Measurements from ENCODE around the gene ZDHHC19. TPM values are rescaled to one million over a fixed set of nuclear protein-coding genes. Genes with fewer than 3 reads are reported as not detected.

ZDHHC19 gene
- total and polyA plus RNA-seq, 2 experiments from 2014 or later = 1.3 to 15.7 TPM

GRCh38 chr3:196149375-196149774, 61.8 kb downstream of the ZDHHC19 start:
- no peaks in the 10 kb centered on the region for H3K9me2 ChIP-seq (ENCODE audit: insufficient read depth)
- no peak for TF ChIP-seq STAT1 (IDR thresholded peaks at IDR 0.05; ENCODE audit: unreplicated experiment)
- no peak for TF ChIP-seq JUNB (IDR thresholded peaks at IDR 0.05; ENCODE audit: unreplicated experiment)
- no peak for TF ChIP-seq POLR2AphosphoS5 (IDR thresholded peaks at IDR 0.05; ENCODE audit: low read depth)
- no peak for TF ChIP-seq ZNF114 (CRISPR knock-in tag; IDR thresholded peaks at IDR 0.05)
- no peak for TF ChIP-seq CREB1 (CRISPR knock-in tag; IDR thresholded peaks at IDR 0.05; ENCODE audit: low read depth)
- TF ChIP-seq, protein P1, sequence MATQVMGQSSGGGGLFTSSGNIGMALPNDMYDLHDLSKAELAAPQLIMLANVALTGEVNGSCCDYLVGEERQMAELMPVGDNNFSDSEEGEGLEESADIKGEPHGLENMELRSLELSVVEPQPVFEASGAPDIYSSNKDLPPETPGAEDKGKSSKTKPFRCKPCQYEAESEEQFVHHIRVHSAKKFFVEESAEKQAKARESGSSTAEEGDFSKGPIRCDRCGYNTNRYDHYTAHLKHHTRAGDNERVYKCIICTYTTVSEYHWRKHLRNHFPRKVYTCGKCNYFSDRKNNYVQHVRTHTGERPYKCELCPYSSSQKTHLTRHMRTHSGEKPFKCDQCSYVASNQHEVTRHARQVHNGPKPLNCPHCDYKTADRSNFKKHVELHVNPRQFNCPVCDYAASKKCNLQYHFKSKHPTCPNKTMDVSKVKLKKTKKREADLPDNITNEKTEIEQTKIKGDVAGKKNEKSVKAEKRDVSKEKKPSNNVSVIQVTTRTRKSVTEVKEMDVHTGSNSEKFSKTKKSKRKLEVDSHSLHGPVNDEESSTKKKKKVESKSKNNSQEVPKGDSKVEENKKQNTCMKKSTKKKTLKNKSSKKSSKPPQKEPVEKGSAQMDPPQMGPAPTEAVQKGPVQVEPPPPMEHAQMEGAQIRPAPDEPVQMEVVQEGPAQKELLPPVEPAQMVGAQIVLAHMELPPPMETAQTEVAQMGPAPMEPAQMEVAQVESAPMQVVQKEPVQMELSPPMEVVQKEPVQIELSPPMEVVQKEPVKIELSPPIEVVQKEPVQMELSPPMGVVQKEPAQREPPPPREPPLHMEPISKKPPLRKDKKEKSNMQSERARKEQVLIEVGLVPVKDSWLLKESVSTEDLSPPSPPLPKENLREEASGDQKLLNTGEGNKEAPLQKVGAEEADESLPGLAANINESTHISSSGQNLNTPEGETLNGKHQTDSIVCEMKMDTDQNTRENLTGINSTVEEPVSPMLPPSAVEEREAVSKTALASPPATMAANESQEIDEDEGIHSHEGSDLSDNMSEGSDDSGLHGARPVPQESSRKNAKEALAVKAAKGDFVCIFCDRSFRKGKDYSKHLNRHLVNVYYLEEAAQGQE (IDR thresholded peaks at IDR 0.05; ENCODE audit: unreplicated experiment) = no peak
- no peak for TF ChIP-seq ETS1 (IDR thresholded peaks at IDR 0.05)
- no peak for TF ChIP-seq EZH2phosphoT487 (IDR thresholded peaks at IDR 0.05; ENCODE audit: unreplicated experiment)
- TF ChIP-seq, protein P2, sequence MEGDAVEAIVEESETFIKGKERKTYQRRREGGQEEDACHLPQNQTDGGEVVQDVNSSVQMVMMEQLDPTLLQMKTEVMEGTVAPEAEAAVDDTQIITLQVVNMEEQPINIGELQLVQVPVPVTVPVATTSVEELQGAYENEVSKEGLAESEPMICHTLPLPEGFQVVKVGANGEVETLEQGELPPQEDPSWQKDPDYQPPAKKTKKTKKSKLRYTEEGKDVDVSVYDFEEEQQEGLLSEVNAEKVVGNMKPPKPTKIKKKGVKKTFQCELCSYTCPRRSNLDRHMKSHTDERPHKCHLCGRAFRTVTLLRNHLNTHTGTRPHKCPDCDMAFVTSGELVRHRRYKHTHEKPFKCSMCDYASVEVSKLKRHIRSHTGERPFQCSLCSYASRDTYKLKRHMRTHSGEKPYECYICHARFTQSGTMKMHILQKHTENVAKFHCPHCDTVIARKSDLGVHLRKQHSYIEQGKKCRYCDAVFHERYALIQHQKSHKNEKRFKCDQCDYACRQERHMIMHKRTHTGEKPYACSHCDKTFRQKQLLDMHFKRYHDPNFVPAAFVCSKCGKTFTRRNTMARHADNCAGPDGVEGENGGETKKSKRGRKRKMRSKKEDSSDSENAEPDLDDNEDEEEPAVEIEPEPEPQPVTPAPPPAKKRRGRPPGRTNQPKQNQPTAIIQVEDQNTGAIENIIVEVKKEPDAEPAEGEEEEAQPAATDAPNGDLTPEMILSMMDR (conservative IDR thresholded peaks at IDR 0.05; ENCODE audit: low read depth in 2 of 2) = no peak
- Mint-ChIP-seq H3K4me3 (no peak overlapping the region), H3K4me1 (peaks cover 12% of the 10 kb centered on the region), H3K27me3 (ENCODE audit: insufficient read depth, low read depth, poor library complexity) (peaks cover 3% of the 10 kb centered on the region), H3K9me3 (peaks cover 37% of the 10 kb centered on the region), H3K27ac (no peak overlapping the region), H3K36me3 (ENCODE audit: low read depth) (peaks cover 3% of the 10 kb centered on the region; the same call in 2 of the 3 replicates)
- H3K27me3 ChIP-seq (ENCODE audit: insufficient read depth) = no peaks in the 10 kb centered on the region
- no peak for DNase-seq (ENCODE audit: low spot score)
- H3K4me3 ChIP-seq = no peak overlapping the region
- no peak overlapping the region for H2AFZ ChIP-seq
- no peaks in the 10 kb centered on the region for H4K20me1 ChIP-seq (replicated peaks; ENCODE audit: insufficient read depth)
- ATAC-seq = no peak
- H3K79me2 ChIP-seq (replicated peaks; ENCODE audit: insufficient read depth) = no peaks in the 10 kb centered on the region
- no peaks in the 10 kb centered on the region for H3F3A ChIP-seq (replicated peaks; ENCODE audit: low read depth)
- peaks cover 16% of the 10 kb centered on the region for H3K4me1 ChIP-seq (ENCODE audit: insufficient read depth)
- H3K27ac ChIP-seq (ENCODE audit: low read depth) = no peak overlapping the region
- no peaks in the 10 kb centered on the region for H3K36me3 ChIP-seq (ENCODE audit: insufficient read depth)
- H3K4me2 ChIP-seq = no peak overlapping the region

Small RNA genes lying within 50 kb of the gene (small RNA-seq; reads per million reads assigned to genes)
- not detected for gene RF00019 (ENCODE audit: low replicate concordance)

Other genes starting within 250 kb of the ZDHHC19 start
- 179 and 187 TPM in 2 replicates for gene TFRC, start 129.3 kb downstream of the ZDHHC19 start, total RNA-seq (2014; rRNA removed; shearing (Covaris generic))
- gene TFRC, start 129.3 kb downstream of the ZDHHC19 start, polyA plus RNA-seq (2016; fragmentation: Nextera tagmentation; extraction: Ambion mirVana) = 29.3 and 35.5 TPM in 2 replicates
- gene SLC51A, start 5.1 kb upstream of the ZDHHC19 start, total RNA-seq (2014; rRNA removed; shearing (Covaris generic)) = 4.0 and 4.5 TPM in 2 replicates
- 6.7 and 7.1 TPM in 2 replicates for gene SLC51A, start 5.1 kb upstream of the ZDHHC19 start, polyA plus RNA-seq (2016; fragmentation: Nextera tagmentation; extraction: Ambion mirVana)
- gene PCYT1A, start 76.3 kb upstream of the ZDHHC19 start, total RNA-seq (2014; rRNA removed; shearing (Covaris generic)) = 27.0 and 35.8 TPM in 2 replicates
- gene PCYT1A, start 76.3 kb upstream of the ZDHHC19 start, polyA plus RNA-seq (2016; fragmentation: Nextera tagmentation; extraction: Ambion mirVana) = 11.3 and 11.6 TPM in 2 replicates
- gene DYNLT2B, start 106.8 kb upstream of the ZDHHC19 start, total RNA-seq (2014; rRNA removed; shearing (Covaris generic)) = 7.7 and 11.3 TPM in 2 replicates
- gene DYNLT2B, start 106.8 kb upstream of the ZDHHC19 start, polyA plus RNA-seq (2016; fragmentation: Nextera tagmentation; extraction: Ambion mirVana) = 36.7 and 42.7 TPM in 2 replicates
- not detected in 2 replicates for gene TM4SF19, start 127.0 kb upstream of the ZDHHC19 start, total RNA-seq (2014; rRNA removed; shearing (Covaris generic))
- 0.16 TPM in 1 of 2 replicates, not detected in the other for gene TM4SF19, start 127.0 kb upstream of the ZDHHC19 start, polyA plus RNA-seq (2016; fragmentation: Nextera tagmentation; extraction: Ambion mirVana)
- 45.2 and 46.2 TPM in 2 replicates for gene UBXN7, start 221.0 kb upstream of the ZDHHC19 start, total RNA-seq (2014; rRNA removed; shearing (Covaris generic))
- 27.6 and 37.9 TPM in 2 replicates for gene UBXN7, start 221.0 kb upstream of the ZDHHC19 start, polyA plus RNA-seq (2016; fragmentation: Nextera tagmentation; extraction: Ambion mirVana)